Medulla oblongata (tissue), 1 donor: ENCODE results near the gene ZKSCAN8.
A peak's percentile ranks its signal among the peaks of the same experiment; 100 is the strongest.
"Not testable (repeated sequence)": the region's sequence is repeated elsewhere in the genome, so short reads cannot be mapped to it uniquely, and the experiment has no call there.

Source experiments
- DNase-seq: peaks from one replicate; pipeline ENCODE4 v3.0.0-alpha.2; 2015; ENCODE audit errors: extremely low spot score

Gene ZKSCAN8

DNA sequence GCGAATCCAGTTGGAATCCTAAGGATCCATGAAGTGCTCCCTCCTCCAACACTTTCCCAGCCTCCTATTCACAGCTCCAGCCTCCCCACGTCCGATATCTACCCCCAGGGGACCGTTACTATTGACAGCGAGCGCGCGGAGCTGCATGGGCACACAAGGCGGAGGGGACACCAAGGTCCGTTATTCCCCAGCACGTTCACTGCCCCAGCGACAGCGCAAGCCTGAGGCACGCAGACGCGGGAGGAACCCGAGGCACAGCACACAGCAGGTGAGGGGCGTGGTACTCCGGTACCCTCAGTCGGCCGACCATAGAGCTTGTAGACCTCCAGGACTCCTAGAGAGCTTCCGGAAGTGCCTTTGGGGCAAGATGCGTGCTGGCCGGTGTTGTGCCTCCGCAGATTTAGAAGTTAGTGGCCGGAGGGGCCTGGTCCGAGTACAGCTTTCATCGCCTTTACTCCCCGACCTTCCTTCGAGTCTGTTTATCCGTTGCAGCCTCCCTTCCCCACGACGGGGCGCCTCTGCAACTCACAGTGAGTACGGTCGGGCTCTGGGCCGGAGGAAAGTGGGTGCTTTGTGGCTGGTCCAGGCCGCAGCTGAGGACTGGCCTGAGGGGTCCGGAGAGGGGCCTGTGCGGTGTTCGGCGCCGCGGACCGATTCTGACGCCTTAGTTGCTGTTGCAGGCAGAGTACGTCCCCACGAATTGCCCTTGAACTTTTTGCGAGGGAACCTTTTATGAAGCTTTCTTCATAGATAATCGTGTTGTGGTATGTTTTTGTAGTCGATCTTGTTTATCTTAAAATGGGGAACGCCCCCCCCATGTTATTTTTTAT lies at the start of gene ZKSCAN8:
ZKSCAN8 (plus strand) TSS at position 384 of the 830 bp plus-strand sequence. CDS start 6,525 bp downstream, outside the sequence.
- peak; percentile 86 for DNase-seq

DNA sequence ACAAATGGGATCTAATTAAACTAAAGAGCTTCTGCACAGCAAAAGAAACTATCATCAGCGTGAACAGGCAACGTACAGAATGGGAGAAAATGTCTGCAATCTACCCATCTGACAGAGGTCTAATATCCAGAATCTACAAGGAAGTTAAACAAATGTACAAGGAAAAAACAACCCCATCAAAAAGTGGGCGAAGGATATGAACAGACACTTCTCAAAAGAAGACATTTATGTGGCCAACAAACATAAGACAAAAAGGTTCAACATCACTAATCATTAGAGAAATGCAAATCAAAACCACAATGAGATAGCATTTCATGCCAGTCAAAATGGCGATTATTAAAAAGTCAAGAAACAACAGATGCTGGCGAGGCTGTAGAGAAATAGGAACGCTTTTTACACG lies 39.5 kb upstream of the ZKSCAN8 start:
- not testable (repeated sequence) for DNase-seq

DNA sequence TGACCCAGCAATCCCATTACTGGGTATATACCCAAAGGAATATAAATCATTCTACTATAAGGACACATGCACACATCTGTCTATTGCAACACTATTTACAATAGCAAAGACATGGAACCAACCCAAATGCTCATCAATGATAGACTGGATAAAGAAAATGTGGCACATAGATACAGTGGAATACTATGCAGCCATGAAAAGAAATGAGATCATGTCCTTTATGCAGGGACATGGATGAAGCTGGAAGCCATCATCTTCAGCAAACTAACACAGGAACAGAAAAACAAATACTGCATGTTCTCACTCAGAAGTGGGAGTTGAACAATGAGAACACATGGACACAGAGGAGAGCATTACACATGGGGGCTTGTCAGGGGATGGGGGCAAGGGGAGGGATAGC lies 39.0 kb upstream of the ZKSCAN8 start:
- DNase-seq, result not testable (repeated sequence)

DNA sequence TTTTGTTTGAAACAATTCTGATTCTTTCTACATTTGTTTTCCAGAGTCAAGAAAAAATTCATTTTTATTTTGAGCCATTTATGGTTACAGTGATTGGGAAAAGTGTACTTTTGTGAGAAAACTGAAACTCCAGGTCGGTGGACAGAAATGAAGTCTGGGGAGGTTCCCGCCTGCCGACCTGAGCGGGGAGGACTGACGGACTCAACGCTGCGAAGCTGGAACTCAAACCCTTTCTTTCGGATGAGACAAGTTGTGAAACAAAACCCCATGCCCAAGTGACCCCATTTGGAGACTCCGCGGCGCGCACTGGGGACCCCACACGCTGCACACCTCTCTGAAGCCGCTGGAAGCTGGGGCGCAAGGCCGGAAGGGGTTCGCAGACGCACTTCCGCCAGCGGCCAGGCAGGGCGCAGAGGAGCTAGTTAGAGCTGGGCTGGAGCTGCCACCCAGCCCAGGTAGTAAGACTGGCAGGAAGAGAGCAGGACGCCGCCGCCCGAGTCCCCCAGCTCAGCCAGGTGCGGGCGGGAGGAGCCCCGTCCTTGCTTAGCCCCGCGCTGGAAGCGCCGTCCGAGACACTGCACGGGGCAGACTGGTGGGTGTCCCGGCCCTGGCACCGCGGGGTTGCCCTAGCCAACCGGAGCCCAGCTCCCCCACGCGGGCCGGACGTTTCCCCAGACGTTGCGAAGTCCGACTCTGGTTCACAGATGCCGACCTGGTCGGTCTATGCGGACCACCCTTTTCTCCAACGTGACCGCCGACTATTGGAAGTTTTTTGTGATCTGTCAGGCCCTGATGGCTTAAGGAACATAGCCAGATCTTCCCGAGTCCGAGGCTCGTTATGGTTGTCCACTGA lies 37.1 kb upstream of the ZKSCAN8 start:
- peak; percentile 91 for DNase-seq

DNA sequence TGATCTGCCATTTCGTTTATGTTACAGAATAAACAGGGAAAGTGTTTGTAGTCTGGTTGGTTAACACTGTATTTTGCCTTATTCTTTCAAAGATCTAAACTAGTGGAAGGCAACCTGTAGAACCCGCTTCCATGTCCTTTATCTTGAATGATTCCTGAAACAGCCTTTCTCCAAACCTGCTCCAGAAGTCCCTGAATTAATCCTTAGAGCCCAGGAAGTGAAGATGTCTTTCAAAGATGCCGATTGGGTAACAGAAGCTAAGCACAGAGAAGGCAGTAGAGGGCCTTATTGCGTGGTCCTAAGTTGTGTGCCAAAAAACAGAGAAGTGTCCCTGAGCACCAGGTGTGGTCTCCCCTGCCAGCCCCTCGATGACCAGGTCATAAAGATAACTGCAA lies 36.4 kb upstream of the ZKSCAN8 start:
- no peak for DNase-seq

DNA sequence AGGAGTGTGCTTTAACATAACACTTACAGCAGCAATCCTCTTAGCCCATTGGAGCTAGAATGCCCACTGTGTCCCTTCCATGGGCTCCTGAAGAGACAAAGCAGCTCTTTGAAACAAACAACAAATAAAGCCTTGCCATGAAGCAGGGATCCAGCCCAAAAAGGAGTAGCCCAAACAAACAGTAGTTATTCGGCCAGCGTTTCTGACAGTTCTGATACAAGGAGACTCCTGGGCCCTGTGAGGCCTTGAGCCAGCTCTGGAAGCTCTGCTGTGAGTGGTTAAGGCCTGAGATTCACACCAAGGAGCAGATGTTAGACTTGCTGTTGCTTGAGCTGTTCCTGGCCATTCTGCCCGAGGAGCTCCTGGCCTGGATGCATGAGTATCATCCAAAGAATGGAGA lies 34.2 kb upstream of the ZKSCAN8 start:
- peak; percentile 82 for DNase-seq

DNA sequence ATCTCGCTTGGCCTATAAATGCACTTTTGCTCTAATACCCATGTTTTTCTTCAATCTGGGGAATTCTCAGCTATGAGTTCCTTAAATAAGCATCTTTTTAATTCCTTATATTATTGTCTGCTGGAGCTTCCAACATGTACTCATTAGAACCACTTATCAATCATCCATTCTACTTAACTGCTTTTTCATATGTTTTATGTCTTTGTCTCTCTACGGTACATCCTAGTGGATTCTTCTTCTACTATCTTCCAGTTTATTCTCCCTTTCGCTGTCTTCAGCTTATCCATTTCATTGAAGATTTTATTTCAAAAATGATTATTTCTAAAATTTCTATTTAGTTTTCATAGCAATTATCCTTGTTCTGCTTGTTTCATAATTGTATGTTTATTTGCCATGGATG lies 29.7 kb upstream of the ZKSCAN8 start:
- DNase-seq, result no peak

DNA sequence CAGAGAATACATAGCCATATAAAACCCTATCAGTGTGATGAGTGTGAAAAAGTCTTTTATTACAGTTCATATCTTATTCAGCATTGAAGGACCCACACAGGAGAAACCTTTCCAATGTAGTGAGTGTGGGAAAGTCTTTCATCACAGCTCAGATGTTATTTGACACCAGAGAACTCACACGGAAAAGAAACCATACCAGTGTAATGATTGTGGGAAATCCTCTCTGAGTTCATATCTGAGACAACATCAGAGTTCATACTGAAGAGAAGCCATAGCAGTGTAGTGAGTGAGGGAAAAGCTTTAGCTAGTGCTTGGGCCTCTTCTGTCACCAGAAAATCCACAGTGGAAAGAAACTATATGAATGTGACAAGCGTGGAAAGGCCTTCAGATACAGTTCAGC lies 25.9 kb upstream of the ZKSCAN8 start:
- no peak for DNase-seq

DNA sequence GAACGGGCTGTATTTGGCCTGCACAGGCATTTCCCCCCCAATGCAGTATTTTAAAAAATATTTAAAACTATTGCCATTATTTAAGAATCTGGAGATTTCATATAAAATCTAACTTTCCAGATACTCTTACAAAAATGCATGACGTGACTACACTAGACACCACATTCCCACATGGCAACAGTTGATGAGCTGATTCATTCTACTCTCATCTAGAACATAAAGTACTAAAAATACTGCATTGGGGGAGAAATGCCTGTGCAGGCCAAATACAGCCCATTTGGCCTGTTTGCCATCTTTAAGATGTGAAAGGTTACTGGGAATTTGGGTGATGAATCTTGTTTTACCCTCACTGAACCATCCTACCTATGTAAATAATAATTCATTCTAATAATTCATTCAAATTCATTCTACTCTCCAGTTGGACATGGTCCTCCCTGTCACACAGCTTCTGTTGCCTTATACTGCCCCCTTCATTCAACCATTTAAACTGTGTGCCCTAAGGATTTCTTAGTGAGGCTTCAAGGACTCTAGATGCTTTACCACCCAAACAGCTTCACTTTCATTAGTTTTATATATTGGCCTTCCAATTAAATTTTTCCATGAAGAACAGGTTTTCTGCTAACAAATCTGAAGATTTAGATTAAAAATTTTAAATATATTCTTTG lies 24.2 kb upstream of the ZKSCAN8 start:
- DNase-seq, result no peak

DNA sequence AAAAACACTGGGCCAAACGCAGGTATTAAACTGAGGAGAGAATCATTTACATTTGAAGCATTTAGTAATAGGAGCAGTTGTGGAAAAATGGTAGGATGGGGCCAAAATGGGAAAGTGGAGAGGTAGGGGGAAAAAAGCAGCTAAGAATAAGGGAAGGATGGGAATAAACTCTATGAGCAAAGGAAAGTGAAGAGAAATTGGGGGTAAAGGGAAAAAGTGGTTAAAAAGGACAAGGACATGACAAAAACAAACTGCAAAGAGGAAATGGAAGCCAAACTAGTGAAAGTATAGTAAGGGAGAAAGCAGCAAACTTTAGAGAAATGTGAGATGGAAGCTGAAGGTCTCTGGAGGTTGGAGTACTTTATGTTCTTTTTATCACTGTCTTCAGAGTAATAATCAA lies 23.5 kb upstream of the ZKSCAN8 start:
- no peak for DNase-seq

DNA sequence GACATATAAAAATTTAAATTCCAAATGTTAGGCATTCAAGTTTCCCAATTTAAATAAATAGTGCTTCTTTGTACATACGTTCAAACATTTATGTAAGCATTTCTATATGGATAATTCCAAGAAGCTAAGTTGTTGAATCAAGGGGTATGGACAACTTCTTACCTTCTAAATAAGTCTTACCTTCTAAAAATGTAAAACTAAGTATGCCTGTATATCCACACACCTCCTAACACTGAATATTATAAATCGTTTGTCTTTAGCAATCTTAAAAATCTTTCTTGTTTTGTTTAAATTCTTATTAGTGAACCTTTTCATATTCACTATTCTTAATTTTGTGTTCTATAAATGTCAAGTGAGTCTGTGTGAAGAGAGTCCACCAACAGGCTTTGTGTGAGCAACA lies 19.8 kb upstream of the ZKSCAN8 start:
- DNase-seq, result no peak

DNA sequence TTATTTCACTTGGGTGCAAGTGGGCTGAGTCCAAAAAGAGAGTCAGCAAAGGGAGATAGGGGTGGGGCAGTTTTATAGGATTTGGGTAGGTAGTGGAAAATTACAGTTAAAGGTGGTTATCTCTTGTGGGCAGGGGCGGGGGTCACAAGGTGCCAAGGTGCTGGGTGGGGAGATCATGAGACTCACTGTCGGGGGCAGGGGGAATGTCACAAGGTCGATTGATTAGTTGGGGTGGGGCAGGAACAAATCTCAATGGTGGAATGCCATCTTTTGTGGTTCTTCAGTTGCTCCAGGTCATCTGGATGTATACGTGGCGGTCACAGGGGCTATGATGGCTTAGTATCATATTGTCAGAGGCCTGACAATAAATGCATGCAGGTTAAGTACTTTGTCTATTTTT lies 19.4 kb upstream of the ZKSCAN8 start:
- DNase-seq, result not testable (repeated sequence)

DNA sequence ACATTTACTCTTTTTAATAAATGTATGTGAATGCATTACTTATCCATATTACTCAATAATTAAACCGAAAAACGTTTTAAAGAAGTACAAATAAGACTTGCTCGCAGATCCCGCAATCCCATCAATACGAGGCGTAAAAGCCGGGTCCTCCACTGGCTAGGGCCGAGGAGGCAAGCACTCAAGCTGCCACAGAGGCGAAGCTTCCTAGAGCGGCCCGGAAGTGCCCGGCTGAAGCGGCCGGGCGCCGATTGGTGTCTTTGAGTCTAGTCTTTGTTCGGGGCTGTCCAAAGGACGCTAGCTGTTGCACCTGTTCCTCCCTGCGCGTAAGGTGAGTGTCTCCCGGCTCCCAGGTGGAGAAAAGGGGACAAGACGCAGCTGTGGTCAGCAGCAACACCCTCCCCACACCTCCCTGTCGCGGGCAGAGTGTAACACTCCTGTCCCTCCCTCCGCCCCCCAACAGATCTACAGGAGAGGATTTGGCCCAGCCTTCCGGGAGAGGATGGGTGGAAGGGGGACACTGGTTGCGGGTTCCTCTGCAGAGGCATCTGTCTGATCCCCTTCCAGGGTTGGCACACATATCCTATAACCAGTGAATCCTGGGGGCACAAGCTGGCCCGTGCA lies 17.2 kb upstream of the ZKSCAN8 start, which contains the start of gene ZSCAN16:
ZSCAN16 (plus strand) TSS at position 260 of the 621 bp plus-strand sequence. CDS start 835 bp downstream, outside the sequence.
- peak; percentile 89 for DNase-seq

DNA sequence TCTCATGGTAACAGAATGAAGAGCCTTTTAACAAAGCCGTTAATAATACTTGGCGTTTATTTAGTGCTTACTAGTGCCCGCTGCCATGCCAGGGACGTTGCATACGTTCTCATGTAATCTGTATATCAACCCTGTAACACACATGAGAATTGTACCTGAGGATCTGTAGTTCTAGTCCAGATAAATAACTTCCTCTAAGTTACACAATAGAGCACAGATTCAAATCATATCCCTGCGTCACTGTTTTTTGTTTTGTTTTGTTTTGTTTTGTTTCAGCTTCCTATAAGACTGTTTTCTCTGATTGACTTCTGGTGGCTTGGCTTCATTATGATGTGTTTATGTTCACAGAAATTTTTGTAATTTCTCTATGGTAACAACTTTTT lies 16.7 kb upstream of the ZKSCAN8 start:
- DNase-seq, result no peak

DNA sequence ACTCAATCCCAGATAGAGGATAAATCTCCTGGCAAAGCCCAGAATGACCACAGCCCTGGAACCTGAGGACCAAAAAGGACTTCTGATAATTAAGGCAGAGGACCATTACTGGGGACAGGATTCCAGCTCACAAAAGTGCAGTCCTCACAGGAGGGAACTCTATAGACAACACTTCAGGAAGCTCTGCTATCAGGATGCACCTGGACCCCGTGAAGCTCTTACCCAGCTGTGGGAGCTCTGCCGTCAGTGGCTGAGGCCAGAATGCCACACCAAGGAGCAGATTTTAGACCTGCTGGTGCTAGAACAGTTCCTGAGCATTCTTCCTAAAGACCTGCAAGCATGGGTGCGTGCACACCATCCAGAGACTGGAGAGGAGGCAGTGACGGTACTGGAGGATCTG lies 16.3 kb upstream of the ZKSCAN8 start:
- no peak for DNase-seq

DNA sequence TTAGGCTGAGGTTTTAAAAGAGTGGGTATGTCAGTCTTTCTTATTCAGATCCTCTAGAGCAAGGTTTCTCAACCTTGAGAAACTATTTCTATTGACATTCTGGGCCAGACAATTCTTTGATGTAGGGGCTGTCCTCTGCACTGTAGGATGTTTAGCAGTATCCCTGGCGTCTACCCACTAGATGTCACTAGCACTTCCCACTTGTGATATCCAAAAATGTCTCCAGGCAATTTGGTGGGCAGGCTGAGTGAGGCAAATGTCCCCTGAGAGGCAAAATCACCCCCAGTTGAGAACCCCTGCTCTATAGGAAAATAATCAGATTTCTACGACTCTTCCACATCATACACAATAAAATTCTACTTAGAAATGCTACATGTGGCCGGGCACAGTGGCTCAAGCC lies 7.7 kb upstream of the ZKSCAN8 start:
- DNase-seq, result peak; percentile 36

DNA sequence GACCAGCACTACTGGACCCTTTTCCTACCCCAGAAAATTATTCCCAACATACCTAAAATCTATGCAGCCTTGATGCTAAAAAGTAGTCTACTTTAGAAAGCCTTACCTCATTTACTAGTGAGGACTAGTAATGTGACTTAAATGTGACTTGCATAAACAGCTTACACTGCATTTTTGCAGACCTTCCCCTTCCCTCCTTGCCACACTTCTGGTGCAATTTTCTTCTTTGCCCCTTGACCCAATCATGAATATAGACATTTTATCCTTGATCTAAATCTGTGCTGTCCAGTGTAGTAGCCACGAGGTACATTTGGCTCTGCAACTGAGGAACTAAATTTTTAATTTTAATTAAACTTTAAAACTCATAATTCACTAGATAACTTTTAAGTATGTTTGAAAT lies 7.0 kb upstream of the ZKSCAN8 start:
- DNase-seq, result no peak

DNA sequence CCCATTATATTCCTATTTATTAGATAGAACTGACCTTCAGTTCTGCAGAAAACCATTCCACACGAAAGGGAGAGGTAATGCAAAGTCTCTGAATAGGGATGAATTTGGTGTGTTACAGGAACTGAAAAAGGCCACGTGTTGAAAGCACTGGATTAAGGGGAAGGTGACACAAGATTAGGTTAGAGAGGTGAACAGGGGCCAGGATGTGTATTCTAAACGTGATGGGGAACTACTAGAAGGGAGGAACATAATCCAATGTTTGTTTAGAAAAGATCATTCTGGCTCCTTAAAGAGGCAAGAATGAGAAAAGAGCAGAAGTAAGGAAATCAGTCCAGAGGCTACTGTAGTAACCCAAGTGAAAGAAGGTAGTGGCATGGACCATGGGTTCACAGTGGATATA lies 6.3 kb upstream of the ZKSCAN8 start:
- no peak for DNase-seq

DNA sequence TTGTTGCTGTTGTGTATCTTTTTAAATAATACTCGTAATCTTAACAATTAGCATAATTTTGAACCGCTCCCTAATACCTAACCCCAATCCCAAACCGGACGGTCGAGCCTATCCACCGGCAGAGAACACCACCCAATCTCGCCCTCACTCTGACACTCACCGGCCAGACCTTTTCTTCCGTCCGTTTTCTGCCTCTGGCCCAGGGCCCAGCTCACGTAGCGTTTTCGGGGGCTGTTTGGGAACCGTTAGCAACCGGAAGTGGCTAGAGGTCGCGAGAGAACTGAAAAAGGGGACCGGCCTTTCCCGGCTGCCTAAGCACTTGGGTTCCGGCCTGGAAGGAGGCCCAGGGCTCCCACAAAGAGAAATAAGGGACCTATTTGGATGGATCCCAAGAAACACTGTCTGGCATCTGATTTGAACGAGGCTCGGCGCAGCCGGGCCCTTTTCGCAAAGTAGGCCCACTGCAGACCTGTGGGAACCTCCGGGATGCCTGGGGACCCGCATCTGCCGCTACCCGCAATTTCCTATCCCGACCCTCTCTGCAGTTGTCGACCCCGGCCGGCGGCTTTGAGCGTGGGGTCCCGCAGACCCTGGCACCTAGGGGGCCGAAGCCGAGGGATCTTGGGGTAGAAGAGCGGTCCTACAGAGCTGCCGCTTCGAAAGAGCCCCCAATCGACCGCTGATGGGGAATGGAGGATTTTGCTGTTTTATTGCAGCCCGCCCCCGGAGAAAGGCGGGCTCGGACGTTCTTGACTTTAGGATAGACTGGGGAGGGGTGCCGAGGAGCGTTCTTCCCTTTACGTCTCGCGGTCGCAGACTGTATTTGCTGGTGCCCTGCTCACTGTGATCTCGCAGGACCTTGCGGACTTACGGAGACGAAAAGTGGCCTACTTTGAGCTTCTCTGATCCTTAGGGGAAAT lies 4.8 kb upstream of the ZKSCAN8 start:
- DNase-seq, result peak; percentile 94

DNA sequence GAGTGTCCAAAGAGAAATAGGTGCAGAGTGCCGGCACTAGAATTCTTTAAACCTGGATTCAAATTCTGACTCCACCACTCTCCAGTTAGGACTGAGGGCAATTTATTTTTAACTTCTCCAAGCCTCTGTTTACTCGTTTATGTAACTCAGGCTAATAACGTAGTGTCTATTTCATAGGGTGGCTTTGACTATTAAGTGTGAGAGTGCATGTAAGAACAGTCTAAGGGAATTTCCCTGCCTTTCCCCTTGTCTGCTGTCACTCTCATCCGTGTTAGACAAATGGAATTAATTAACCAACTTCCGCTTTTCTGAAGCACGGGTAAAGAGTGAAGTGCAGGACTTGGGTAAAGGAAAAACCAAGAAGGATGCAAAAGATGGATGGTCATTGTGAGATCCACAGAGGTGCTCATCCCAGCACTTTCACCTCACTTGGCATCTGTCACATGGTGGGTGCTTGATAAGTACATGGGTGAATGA lies 4.1 kb upstream of the ZKSCAN8 start:
- peak; percentile 58 for DNase-seq
